ENCODE measurements around the gene PDLIM7.
A peak's percentile ranks its signal among the peaks of the same experiment; 100 is the strongest.
"Not testable (repeated sequence)": the region's sequence is repeated elsewhere in the genome, so short reads cannot be mapped to it uniquely, and the experiment has no call there.

Gene PDLIM7, protein sequence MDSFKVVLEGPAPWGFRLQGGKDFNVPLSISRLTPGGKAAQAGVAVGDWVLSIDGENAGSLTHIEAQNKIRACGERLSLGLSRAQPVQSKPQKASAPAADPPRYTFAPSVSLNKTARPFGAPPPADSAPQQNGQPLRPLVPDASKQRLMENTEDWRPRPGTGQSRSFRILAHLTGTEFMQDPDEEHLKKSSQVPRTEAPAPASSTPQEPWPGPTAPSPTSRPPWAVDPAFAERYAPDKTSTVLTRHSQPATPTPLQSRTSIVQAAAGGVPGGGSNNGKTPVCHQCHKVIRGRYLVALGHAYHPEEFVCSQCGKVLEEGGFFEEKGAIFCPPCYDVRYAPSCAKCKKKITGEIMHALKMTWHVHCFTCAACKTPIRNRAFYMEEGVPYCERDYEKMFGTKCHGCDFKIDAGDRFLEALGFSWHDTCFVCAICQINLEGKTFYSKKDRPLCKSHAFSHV

DNA sequence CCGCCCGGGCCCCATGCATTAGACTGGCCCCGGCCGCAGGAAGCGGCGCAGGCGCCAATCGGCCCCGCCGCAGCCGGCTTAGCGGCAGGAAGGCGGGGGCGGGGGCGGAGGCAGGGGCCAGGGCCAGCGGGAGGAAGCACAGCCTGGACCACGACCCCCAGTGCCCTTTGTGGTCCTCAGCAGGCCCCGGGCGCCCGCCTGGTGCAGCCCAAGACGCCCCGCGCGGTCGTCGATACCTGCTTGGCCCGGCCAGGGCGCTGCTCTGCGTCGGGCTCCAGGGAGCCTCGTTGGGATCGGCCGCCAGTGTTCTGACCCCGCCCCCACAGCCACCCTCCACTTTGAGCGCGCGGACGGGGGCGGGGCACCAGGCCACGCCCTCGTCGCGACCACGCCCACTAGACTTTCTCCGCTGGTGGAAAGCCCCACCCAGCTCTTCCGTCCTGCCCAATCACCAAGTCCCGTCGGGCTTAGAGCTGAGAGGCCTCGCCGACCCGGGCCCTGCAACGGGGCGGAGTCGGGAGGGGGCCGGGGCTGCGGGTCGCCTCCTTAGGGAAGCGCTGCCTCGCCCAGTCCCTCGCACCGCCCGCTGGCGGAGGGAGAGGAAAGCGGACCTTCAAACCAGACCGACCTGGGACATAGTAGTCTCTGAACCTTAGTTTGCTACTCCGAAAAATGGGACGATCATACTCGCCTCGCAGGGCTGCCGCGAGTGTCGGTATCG, at the start of gene PDLIM7:
PDLIM7 (minus strand) TSS at position 313 of the 721 bp plus-strand sequence. CDS start 1,092 bp downstream, outside the sequence.
- peak; percentile 93 for DNase-seq

- no peak for DNase-seq
Observed at GRCh38 chr5:177546258-177546741, 48.9 kb upstream of the PDLIM7 start.

DNA sequence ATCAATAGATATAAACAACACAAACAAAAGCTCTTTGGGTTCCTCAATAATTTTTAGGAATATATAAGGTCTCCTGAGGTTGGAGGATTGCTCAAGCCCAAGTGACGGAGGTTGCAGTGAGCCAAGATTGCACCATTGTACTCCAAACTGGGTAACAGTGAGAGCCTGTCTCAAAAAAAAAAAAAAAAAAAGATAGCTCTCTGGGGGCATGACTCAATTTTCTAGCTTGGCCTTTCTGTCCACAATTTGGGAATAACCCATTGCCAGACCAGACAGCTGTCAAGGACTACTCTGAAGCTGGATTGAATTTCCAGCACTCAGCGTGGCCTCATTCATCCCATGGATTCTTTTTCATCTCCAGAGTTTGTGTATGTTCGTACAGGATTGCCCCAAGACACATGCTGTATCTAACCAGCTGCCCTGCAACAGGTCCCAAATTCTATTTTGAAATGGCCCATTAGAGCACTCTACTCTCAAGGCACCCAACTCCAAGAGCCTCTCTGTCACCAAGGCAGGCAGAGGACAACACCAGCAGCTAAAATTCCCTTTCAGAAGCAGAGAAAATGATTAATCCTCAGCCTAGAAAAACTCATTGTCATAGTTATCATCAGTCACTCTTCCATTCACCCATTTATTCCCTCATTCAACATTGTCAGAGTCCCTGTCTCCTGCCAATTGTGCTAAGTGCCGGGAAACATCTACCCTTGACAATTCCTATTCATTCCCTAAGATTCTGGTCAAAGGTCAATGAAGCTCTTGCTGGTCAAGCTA, 48.3 kb upstream of the PDLIM7 start:
- no peak for DNase-seq

DNA sequence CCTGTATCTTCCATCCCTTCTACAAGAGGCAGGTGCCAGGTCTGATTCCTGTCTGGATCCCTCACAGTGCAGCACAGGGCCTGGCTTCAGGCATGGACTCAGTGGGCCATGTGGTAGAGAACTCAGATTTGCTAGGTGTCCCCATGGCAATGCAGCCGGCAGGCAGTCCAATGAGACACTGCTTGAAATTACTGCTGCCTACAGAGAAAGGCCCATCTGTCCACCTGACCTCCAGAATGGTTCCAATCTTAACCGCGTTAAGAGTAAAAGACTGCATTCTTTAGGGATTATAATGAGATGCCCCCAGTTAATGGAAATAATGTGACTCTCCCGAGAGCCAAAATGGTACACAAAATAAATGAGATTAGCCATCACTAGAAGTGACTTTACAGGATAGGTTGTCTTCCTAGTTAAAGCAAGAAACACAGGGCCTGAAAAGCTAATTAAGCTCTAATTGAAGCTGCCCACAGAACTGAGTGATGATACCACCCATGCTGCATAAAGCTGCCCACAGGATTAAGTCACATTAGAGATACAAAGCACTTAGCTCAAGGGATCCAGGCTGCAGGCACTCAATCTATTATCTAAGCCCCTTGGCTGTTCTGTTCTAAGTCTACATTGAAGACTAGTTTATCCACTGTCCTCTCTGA, 45.5 kb upstream of the PDLIM7 start:
- DNase-seq = no peak

DNA sequence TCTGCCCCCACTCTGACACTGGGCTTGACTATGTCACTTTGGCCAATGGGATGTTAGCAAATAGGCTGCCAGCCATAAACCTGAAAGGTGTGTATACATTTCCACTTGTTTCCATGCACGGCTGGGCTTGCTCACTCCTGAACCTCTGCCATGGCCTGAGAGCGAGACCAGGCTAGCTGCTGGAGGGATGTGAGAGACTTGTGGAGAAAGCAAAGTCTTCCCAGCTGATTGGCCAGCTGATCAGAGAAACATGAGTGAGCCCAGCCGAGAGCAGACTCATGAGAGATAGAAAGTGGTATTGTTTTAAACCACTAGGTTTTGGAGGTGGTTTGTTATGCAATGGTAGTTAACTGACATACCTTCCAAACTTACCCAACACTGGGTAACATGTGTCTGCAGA, 43.0 kb upstream of the PDLIM7 start:
- no peak for DNase-seq

DNA sequence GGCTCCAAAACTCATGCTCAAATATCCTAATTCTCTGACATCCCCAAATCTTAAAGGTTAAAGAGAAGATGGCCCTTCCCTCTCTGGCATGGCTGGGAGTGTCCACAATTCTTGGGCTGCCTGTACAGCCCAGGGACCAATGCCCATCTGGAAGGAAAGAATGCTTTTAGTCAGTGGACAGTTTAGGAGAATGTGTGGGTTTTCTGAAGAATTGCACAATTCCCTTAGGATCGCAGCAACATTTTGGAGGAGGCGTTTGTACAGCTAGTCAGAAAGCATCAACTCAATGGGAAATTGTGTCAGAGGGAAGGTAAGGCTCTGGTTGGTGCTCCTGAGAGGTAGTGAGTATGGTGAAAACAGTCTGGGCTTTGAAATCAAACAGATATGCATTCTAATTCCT, 42.0 kb upstream of the PDLIM7 start:
- DNase-seq = no peak

DNA sequence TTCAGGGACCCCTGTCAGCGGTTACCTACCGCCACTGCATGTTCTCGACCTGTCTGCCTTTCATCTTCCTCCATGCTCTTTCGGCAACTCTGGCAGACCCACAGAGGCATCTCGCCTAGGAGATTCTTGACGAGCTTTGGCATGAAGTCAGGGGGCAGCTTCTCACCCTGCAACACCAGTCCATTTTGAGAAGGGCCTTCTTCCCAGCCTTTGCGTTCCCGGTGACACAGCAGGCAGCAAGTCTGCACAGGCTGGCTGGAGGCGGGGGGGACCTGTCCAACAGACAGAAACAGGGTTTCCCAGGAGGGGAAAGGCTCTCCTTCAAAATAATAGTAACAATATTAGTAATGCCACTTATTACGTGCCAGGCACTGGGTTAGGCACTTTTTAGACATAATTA, 41.5 kb upstream of the PDLIM7 start:
- no peak for DNase-seq

GRCh38 chr5:177537389-177538361, 40.3 kb upstream of the PDLIM7 start:
- DNase-seq = no peak

DNA sequence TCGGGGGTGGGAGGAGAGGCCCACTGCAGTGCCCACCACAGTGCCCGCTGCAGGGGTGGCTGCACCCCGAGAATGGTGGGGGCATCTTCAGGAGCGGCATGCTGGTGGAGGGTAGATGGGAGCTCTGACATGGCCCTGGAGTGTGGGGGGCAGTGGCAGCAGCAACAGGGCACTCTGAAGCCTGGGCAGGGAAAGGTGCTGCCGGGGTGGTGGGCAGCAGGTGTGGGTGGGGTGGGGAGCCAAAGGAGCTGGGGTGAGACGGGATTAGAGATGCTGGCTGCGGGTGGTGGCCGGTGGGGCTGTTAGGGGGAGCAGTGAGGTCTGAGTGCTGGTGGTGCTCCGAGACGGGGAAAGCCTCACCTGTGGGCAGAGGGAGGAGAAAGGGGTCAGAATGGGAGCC, 39.0 kb upstream of the PDLIM7 start:
- no peak for DNase-seq

DNA sequence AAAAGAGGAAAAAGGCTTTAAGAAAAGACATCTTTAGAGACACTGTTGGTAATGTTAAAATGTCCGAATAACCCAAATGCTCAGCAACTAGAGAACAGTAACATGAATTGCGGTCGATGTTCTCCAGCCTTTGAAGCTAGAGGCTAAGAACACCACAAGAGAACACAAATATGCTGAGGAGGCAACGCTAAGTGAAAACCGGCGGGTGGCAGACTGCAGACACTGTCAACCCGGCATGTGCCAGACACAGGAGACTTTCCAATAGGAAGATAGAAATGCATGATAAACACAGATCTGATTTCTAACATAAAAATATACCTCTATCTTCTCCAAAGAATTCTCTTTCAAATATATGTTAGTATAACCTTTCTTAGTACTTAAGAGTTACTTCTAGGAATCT, 37.7 kb upstream of the PDLIM7 start:
- no peak for DNase-seq

GRCh38 chr5:177534433-177534832, 37.0 kb upstream of the PDLIM7 start:
- DNase-seq = not testable (repeated sequence)

GRCh38 chr5:177531209-177531940, 34.0 kb upstream of the PDLIM7 start:
- DNase-seq = no peak

- DNase-seq = no peak
Observed at GRCh38 chr5:177530638-177531037, 33.2 kb upstream of the PDLIM7 start.

GRCh38 chr5:177529247-177530203, 32.1 kb upstream of the PDLIM7 start:
- no peak for DNase-seq

GRCh38 chr5:177528631-177529030, 31.2 kb upstream of the PDLIM7 start:
- DNase-seq = no peak

GRCh38 chr5:177527595-177527994, 30.2 kb upstream of the PDLIM7 start:
- no peak for DNase-seq

GRCh38 chr5:177526791-177527190, 29.4 kb upstream of the PDLIM7 start:
- no peak for DNase-seq

DNA sequence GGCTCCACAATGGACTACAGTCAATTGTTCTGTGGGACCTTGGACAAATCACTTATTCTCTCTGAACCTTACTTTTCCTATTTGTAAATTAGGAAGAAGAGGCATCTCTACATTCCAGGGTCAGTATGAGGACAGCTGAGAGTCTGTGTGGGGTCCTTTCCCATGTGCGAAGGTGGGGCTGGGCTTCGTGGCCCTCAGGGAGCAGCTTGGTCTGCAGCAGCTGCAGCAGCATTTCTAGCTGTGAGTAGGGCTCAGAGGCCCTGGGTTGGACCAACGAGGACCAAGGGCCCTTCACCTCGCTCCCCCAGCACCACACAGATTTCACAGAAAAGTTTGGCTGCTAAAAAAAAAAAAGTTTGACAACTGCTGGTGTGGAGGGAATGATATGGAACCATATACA, 28.8 kb upstream of the PDLIM7 start:
- no peak for DNase-seq

GRCh38 chr5:177524941-177525655, 27.7 kb upstream of the PDLIM7 start:
- no peak for DNase-seq

All from activated naive CD4-positive, alpha-beta T cell treated with Interleukin-2 at 50 U/mL for 16 hours (primary cell).